Ovary (tissue), 9 donors: ENCODE data around the gene SPIC. TPM values are rescaled to one million over a fixed set of nuclear protein-coding genes. Genes with fewer than 3 reads are reported as not detected.

Experiments used
- DNase-seq, 5 donors: peaks; one replicate each; pipeline ENCODE4 v3.0.0-alpha.2; 2019 to 2020
- H3K27ac ChIP-seq, 2 donors: fragments of 200-600 bp; one replicate each; pipeline versions ENCODE4 v1.5.1 to v1.8.0; 2019 to 2022
- H3K27me3 ChIP-seq: fragments of 200-600 bp; one replicate; pipeline ENCODE4 v1.8.0; 2022
- H3K36me3 ChIP-seq: fragments of 200-600 bp; sonication (generic); one replicate; pipeline ENCODE4 v1.5.1; 2019
- H3K4me1 ChIP-seq: one replicate; pipeline ENCODE4 v1.8.1; 2013; ENCODE audit warnings: mild to moderate bottlenecking, moderate library complexity; ENCODE audit not compliant: insufficient read depth
- H3K4me3 ChIP-seq: fragments of 200-600 bp; sonication (generic); one replicate; pipeline ENCODE4 v1.5.1; 2017
- H3K9me3 ChIP-seq, 2 donors: fragments of 200-600 bp in 1 of 2; sonication (generic) in 1 of 2; one replicate each; pipeline versions ENCODE4 v1.5.1 to v1.8.1; 2013 to 2019; ENCODE audit warnings: mild to moderate bottlenecking in 1 of 2, moderate library complexity in 1 of 2
- EP300 ChIP-seq: sonication (generic); formaldehyde crosslinking; IDR thresholded peaks from one replicate; pipeline ENCODE4 v1.6.1; 2017; ENCODE audit warnings: antibody characterized with exemption
- POLR2A ChIP-seq: fragments of 450-650 bp; IDR thresholded peaks from one replicate; pipeline ENCODE4 v1.6.1; 2017; ENCODE audit warnings: antibody characterized with exemption, mild to moderate bottlenecking, moderate library complexity
- WGBS, 3 donors: extraction: QIAGEN DNeasy Blood & Tissue Kit in 1 of 3; methylation state at CpG; one replicate each; pipeline versions ENCODE4 v1.1.5 to v1.1.7; 2013 to 2017; 5-methylcytosine and 5-hydroxymethylcytosine counted together
- intact Hi-C, 4 donors: fragments of 100-400 bp; cut with DNase I; formaldehyde crosslinking; loops; one replicate each; pipeline versions ENCODE4 v1.11.0 to v1.15.1; 2022 to 2023
- polyA plus RNA-seq, 2 donors: library from polyadenylated mRNA; stranded (reverse); fragments of 200-250 nt in 1 of 2; fragments of 350-450 nt in 1 of 2; fragmentation: Illumina TruSeq in 1 of 2; extraction: RNeasy Lipid Tissue Mini Kit (QIAGEN cat#74804) in 1 of 2; gene quantifications; one replicate each; pipeline ENCODE4 v1.2.3, GENCODE V29; 2013 to 2014
- total RNA-seq, 7 donors: library from RNA; depleted of rRNA in 2 of 7; stranded (reverse); fragments of >200 nt in 2 of 7; fragmentation: NEBNext Ultra II Directional in 3 of 7; extraction: Animal tissue kit (Norgen Biotek cat#: 25700) in 3 of 7; gene quantifications; one replicate each; pipeline versions ENCODE4 v1.1.0 to v1.2.4, GENCODE V29; 2016 to 2023
- TF ChIP-seq, protein P1 (sequence below), 3 donors: fragments of 450-650 bp in 2 of 3; fragments of 200-600 bp in 1 of 3; IDR thresholded peaks; one replicate each; pipeline versions ENCODE4 v1.5.1 to v1.8.0; 2016 to 2022; ENCODE audit warnings: antibody characterized with exemption in 3 of 3, mild to moderate bottlenecking in 1 of 3
- donor health status: DM: no; HTN: no; CAD: no; lungs with moderate emphysema.
- donor health status: DM: no; HTN: no; CAD: no.
- donor health status: Bipolar disorder and iron deficiency.
- donor health status: DM: yes; HTN: yes; CAD: no.
- donor health status: DM: no; HTN: no; CAD: no.
- donor health status: DM: yes; HTN: yes; CAD: no.

SPIC gene
- total and polyA plus RNA-seq, 9 donors: 0.17 TPM; not detected in 8

GRCh38 chr12:101493556-101493955, 18.4 kb downstream of the SPIC start:
- intact Hi-C loops: loop anchor here in 1 of 4 donors (10.0 kb wide), 1 partner anchor 341 kb away; the partner anchor contains the start of gene GNPTAB
- Histone ChIP-seq H3K27me3 (no peaks in the 10 kb centered on the region), H3K4me3 (no peak overlapping the region), H3K4me1 (no peaks in the 10 kb centered on the region), H3K36me3 (no peaks in the 10 kb centered on the region), H3K27ac (no peak overlapping the region), H3K9me3 (no peaks in the 10 kb centered on the region)
- TF ChIP-seq EP300 (no peak), POLR2A (no peak)
- TF ChIP-seq, protein P1, sequence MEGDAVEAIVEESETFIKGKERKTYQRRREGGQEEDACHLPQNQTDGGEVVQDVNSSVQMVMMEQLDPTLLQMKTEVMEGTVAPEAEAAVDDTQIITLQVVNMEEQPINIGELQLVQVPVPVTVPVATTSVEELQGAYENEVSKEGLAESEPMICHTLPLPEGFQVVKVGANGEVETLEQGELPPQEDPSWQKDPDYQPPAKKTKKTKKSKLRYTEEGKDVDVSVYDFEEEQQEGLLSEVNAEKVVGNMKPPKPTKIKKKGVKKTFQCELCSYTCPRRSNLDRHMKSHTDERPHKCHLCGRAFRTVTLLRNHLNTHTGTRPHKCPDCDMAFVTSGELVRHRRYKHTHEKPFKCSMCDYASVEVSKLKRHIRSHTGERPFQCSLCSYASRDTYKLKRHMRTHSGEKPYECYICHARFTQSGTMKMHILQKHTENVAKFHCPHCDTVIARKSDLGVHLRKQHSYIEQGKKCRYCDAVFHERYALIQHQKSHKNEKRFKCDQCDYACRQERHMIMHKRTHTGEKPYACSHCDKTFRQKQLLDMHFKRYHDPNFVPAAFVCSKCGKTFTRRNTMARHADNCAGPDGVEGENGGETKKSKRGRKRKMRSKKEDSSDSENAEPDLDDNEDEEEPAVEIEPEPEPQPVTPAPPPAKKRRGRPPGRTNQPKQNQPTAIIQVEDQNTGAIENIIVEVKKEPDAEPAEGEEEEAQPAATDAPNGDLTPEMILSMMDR (IDR thresholded peaks at IDR 0.05): no peak
- DNase-seq: no peak
- 68 to 78% (median 73%) methylated on average over 1 of the region's 1 CpG for WGBS, 3 donors

DNA sequence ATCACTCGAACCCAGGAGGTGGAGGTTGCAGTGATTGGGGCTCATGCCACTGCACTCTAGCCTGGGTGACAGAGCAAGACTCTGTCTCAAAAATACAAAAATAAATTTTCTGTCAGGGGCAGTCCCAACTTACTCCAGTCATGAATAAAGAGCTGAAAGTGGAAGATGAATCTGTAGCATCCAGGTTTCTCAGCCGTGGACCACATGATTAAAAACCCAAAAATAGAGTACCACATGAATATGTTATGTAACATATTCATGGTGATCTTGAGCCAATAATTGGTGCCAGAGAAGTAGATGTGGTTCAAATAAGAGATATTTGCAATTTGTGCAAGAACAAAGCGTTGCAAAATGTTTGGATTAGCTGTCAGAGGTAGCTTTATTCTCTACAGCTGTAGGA, 23.1 kb downstream of the SPIC start:
- intact Hi-C loops: loop anchor here in 1 of 4 donors (10.0 kb wide), 1 partner anchor 337 kb away; the partner anchor contains the start of gene GNPTAB
- Histone ChIP-seq H3K27me3 (no peaks in the 10 kb centered on the region), H3K27ac (no peak overlapping the region), H3K36me3 (no peaks in the 10 kb centered on the region), H3K4me3 (no peak overlapping the region), H3K4me1 (peaks cover 3% of the 10 kb centered on the region), H3K9me3 (no peaks in the 10 kb centered on the region)
- 42 to 49% (median 43%) methylated on average over 3 of the region's 3 CpGs for WGBS, 3 donors
- TF ChIP-seq, protein P1 (IDR thresholded peaks at IDR 0.05): no peak
- TF ChIP-seq EP300 (no peak), POLR2A (no peak)
- DNase-seq: no peak

DNA sequence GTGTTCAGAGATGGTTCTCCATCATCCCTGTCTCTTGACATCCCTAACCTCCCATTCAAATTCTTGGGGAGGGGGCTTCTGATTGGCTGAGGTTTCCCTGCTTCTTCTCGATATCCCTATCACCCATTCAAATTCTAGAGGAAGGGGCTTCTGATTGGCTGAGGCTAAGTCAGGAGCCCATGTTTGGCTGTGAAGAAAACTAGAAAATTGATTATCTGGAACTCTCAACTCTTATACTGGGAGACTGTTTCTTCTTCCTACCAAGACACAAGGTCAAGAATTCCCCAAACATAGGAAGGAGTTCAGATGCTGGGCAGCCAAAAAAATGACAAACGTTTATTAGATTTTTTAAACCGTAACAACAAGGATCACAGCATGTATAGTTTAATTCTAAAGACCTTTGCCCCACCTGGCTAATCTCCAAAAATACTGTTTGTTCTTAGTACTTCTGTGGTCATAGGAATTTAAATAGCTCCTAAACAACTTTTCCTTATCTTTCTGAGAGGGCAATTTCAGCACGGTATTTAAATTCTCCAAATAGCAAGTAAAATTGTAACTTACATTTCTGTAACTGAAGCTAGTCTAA, 26.4 kb downstream of the SPIC start:
- H3K4me1 ChIP-seq: peaks cover 3% of the 10 kb centered on the region
- H3K36me3 ChIP-seq: no peaks in the 10 kb centered on the region
- H3K27me3 ChIP-seq: no peaks in the 10 kb centered on the region
- no peak for DNase-seq
- WGBS, 3 donors: 2 to 15% (median 3%) methylated on average over 4 of the region's 4 CpGs
- intact Hi-C loops: no loop called here
- no peak overlapping the region for H3K27ac ChIP-seq
- no peaks in the 10 kb centered on the region for H3K9me3 ChIP-seq
- TF ChIP-seq, protein P1 (IDR thresholded peaks at IDR 0.05): no peak
- no peak for TF ChIP-seq POLR2A
- no peak for TF ChIP-seq EP300
- H3K4me3 ChIP-seq: no peak overlapping the region

- WGBS, 3 donors: 32 to 60% (median 51%) methylated on average over 1 of the region's 1 CpG
- H3K4me3 ChIP-seq: no peak overlapping the region
- TF ChIP-seq POLR2A (no peak), EP300 (no peak)
- TF ChIP-seq, protein P1 (IDR thresholded peaks at IDR 0.05): no peak
- H3K36me3 ChIP-seq: no peaks in the 10 kb centered on the region
- DNase-seq: no peak
- H3K27me3 ChIP-seq: no peaks in the 10 kb centered on the region
- H3K9me3 ChIP-seq: no peaks in the 10 kb centered on the region
- H3K27ac ChIP-seq: no peak overlapping the region
- intact Hi-C loops: no loop called here
- H3K4me1 ChIP-seq: no peaks in the 10 kb centered on the region
Observed at GRCh38 chr12:101521136-101521535, 46.0 kb downstream of the SPIC start.
